NCI-H1694 (cell line): ENCODE measurements around the gene PDE3A.

Experiments
- DNase-seq: peaks from one replicate; lab custom pipeline; 2025; lab: John Stamatoyannopoulos, UW

Gene PDE3A

GRCh38 chr12:20458011-20458410 lies 89.7 kb downstream of the PDE3A start:
- no peak for DNase-seq

DNA sequence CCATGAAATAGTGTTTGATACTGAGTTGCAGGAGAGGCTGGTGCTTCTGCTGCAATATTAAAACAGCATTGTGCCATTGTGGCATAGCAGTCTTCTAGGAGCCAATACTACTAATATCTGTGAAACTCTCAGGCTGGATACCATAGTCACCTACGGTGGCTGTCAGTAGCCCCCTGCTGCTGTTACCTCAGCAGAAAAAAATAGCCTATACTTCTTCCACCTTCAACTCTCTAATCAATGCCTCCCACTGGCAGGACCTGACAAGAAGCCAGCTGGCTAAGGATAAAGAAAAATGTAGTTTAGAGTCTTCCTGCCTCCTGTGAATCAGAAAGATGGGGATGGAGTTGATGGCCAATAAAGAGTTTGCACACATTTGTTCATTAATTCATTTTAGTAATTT lies 91.6 kb downstream of the PDE3A start:
- no peak for DNase-seq

DNA sequence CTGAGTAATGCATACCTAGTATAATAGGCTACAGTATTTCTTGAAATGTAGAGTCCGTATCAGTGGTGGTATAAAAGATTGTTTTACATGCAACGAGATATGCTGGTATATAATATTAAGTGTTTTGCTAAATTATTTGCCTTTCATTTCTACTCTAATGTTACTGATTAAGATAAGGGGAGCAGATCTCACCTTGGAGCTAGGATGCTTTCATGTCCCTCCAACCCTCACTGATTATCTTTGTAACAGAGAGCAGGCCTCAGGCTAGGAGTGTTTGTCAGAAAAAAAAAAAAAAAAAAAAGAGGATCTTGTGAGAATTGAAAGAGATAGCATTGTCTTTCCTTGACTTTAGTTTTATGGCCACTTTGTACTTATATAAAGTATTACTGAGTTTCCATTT lies 92.6 kb downstream of the PDE3A start:
- no peak for DNase-seq

GRCh38 chr12:20463913-20464524 lies 95.7 kb downstream of the PDE3A start:
- peak; percentile 33 for DNase-seq

- DNase-seq, result no peak
Observed at GRCh38 chr12:20469300-20469699, 101.0 kb downstream of the PDE3A start.

DNA sequence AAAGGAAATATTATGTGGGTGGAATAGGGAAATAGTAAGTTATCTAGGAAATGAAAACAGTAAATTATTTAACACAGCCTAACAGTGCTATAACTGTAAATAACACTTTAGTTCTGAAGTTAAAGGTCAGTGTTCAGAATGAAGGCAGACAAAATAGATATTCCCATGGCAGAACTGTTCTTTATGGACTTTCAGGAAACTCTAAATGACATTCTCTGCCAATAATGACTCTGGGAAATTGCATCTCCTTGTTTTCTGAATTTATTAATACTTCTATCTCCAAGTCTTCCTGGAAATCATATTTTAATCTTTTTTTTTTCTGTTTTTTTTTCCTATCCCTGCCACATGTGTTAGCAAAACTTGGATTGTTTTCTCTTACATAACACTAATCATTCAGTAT lies 101.4 kb downstream of the PDE3A start:
- DNase-seq, result no peak

- DNase-seq, result no peak
Observed at GRCh38 chr12:20472102-20472782, 103.9 kb downstream of the PDE3A start.

DNA sequence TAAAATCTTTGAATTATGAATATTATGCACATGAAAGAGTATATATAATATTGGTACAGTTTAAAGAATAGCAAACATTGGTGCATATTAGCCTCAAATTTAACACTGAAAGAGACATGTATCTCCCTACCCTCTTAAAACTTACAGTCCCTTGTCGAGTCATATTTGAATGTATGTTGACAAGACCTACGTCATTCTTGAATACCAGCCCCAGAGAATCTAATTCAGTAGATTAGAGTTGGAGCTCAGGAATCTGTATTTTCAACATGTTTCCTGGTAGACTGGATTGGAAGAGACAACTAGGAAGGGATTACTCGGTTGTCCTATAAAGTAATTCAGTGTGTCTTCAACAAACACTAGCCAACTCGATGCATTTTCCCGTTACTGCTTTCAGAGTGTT lies 104.8 kb downstream of the PDE3A start:
- no peak for DNase-seq

- no peak for DNase-seq
Observed at GRCh38 chr12:20474016-20474415, 105.7 kb downstream of the PDE3A start.

- DNase-seq, result no peak
Observed at GRCh38 chr12:20474443-20474842, 106.1 kb downstream of the PDE3A start.

- no peak for DNase-seq
Observed at GRCh38 chr12:20475542-20475941, 107.2 kb downstream of the PDE3A start.

DNA sequence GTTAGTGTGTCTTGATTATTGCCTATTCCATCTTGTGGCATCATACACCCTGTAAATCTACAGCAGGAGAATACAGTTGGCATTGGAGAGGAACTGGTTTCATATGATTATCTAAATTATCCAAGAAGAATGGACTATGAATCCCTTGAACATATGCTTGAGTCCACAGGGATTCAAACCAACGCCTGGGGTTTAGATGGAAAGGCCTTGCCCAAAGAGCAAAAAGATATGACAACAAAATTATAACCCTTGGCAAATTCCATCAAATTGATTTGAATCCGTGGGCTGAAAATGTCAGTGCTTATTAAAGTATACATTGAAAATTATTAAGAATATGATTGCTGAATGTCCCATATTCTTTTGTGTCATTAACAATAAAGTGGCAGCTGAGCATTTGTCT lies 108.2 kb downstream of the PDE3A start:
- DNase-seq, result no peak

DNA sequence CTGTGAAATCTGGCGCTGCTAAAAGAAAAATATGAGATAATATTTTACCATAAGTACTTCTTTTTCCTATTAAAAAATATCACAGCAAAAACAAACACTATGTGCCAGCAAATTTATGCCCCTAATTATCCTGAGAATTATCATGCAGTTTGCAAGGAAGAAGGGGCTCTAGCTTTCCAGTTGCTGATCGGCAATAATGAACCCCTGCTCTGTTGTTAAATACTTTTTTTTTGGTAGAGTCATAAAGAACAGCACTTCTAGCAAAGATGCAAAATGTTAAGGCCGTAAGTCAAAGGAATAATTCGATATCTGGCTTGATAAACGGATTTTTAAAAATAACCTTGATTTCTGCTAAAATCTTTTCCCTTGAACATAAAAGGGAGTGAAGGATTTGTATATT lies 108.9 kb downstream of the PDE3A start:
- DNase-seq, result no peak

- DNase-seq, result no peak
Observed at GRCh38 chr12:20477672-20478071, 109.3 kb downstream of the PDE3A start.

GRCh38 chr12:20482491-20483054 lies 114.2 kb downstream of the PDE3A start:
- DNase-seq, result no peak

GRCh38 chr12:20483776-20484175 lies 115.4 kb downstream of the PDE3A start:
- DNase-seq, result no peak

GRCh38 chr12:20486233-20486632 lies 117.9 kb downstream of the PDE3A start:
- DNase-seq, result no peak

DNA sequence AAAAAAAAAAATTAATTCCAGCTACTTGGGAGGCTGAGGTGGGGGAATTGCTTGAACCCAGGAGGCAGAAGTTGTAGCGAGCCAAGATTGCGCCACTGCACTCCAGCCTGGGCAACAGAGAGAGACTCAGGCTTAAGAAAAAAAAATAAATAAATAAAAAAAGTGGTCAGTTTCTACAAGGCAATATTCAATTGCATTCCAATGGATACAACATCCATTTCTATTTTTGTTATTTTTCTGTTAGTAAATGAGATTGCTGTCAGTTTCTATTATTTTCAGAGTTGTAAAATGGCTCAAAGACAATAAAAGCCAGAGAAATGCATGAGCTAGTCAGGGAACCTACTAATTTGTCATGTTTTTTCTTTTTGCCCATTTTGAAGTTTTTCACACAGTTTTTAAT lies 119.2 kb downstream of the PDE3A start:
- DNase-seq, result no peak

DNA sequence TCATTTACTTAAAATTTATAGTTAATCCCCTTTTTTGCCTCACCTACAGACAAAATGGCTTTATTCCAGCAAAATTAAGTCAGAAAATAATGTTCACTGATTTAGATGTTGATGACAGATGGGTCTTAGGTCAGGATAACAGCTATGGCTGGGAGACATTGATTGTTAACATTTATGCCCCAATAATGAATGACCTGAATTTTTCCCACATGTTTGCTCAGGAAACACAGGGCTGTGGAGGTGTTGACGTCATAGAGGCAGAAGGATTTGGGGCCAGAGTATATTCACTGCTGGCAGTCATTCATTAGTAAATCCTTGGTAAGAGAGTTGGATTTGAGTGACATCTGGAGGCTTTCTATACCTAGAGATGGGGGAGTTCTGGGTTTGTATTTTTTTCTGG lies 121.3 kb downstream of the PDE3A start:
- no peak for DNase-seq

DNA sequence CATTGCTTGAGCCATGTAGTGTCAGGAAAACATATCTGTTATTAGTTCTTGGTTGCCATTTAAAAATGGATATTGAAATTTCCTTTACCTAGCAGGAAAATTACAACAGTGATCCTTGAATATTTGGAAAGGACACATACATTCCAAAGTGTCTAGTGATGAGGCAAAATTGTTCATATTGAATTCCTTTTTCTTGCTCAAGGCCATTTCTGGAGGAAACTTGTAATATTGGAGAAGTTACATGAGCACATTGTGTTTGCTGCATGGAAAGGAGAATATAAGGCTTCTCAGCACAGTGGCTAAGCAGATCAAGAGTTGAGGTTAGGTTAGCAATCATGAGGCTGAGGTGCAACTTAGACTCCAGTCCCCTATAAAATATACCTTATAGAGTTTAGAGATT lies 121.9 kb downstream of the PDE3A start:
- DNase-seq, result no peak

DNA sequence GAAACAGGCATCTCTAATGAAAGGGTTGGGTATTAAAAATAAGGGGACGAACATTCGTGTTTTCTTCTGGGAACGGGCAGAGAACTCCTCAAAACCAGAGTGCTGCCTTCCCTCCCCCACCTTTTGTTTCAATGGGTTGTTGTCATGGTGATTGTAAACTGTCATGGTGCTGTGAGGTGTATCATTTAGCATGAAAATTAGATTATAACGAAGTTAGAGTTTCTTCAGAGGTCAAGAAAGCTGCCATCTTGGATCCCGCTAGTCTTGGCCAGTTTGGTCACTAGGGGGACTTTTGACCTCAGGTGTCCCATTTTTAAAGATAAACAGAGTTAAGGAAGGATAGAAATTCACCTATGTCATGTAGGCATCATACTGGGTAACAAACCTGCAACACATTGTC lies 123.0 kb downstream of the PDE3A start:
- DNase-seq, result no peak

DNA sequence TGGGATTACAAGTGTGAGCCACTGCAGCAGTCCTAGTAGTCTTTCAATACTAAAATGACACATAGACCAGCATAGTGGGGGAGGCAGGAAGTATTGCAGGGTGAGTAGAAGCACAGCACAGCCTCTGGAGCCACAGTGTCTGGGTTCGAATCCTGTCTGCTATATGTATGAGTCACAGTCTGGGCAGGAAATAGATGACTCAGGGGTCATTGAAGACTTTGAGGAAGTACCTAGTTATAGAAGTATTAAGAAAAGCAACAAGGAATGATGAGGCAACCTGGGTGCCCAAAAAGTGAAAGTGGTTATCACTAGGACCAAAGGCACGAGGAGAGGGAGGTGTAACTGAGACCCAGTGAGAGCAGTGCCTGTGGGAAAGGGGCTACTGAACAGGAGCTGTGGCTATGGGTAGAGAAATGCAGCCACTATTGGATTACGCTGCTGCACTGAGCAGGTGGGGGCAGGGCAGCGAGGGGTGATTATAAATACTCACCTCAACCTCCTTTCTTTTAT lies 124.0 kb downstream of the PDE3A start:
- DNase-seq, result no peak

GRCh38 chr12:20493934-20494333 lies 125.6 kb downstream of the PDE3A start:
- DNase-seq, result no peak

DNA sequence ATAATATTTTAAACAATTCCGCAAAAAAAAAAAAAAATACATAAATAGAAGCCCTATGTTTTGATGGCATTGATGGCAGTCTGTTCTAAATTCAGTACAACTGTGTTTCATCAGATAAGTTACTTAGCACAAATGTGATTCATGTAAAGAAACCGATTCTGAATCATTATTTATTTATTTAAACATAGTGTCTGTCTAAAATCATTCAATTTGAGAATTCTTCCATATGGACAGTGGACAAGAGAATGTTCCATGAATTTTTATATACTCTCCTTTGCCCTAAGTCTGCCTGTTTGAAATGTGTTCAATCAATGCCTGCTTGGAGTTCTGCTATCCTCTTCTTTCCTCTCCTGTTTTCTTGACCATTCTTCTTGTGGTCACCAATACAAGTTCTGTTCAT lies 126.5 kb downstream of the PDE3A start:
- DNase-seq, result no peak
